Pancreas (tissue), 10 donors: ENCODE results near the gene LATS2. TPM values are rescaled to one million over a fixed set of nuclear protein-coding genes. Genes with fewer than 3 reads are reported as not detected.

Source experiments
- ATAC-seq, 4 donors: fragments of 200-7000 bp; cut with Tn5 transposase; one replicate each; pipeline versions ENCODE4 v1.8.0 to v1.9.1; 2020; ENCODE audit warnings: mild to moderate bottlenecking in 4 of 4, moderate library complexity in 4 of 4
- DNase-seq, 6 donors: peaks; one replicate each; pipeline ENCODE4 v3.0.0-alpha.2; 2020
- FAIRE-seq: peaks from 2 replicates; lab custom pipeline; 2012; peaks lifted over from hg19 to GRCh38; lab: Jason Lieb, UNC
- H3K27ac ChIP-seq, 4 donors: fragments of 200-600 bp; sonication (generic); 1 replicate in 3 of 4; 2 replicates in 1 of 4; pipeline versions ENCODE4 v1.5.0 to v1.8.0; 2020
- H3K27me3 ChIP-seq, 4 donors: fragments of 200-600 bp; one replicate each; pipeline ENCODE4 v1.8.0; 2021
- H3K36me3 ChIP-seq, 3 donors: fragments of 200-600 bp; sonication (generic) in 1 of 3; one replicate each; pipeline versions ENCODE4 v1.5.0 to v1.8.0; 2020 to 2021
- H3K4me1 ChIP-seq, 3 donors: fragments of 200-600 bp; one replicate each; pipeline ENCODE4 v1.8.0; 2021
- H3K4me3 ChIP-seq, 4 donors: fragments of 200-600 bp; sonication (generic) in 2 of 4; one replicate each; pipeline versions ENCODE4 v1.5.0 to v1.8.0; 2020 to 2021
- H3K9me3 ChIP-seq, 4 donors: fragments of 200-600 bp; one replicate each; pipeline ENCODE4 v1.8.0; 2021
- WGBS, 2 donors: extraction: QIAGEN DNeasy Blood & Tissue Kit; methylation state at CpG; one replicate each; pipeline ENCODE4 v1.1.7; 2013; 5-methylcytosine and 5-hydroxymethylcytosine counted together
- intact Hi-C, 3 donors: fragments of 100-400 bp; cut with DNase I; formaldehyde crosslinking; loops; one replicate each; pipeline versions ENCODE4 v1.11.1 to v1.14.2; 2022
- polyA plus RNA-seq, 2 donors: library from polyadenylated mRNA; stranded (reverse); fragments of 200-250 nt; gene quantifications; one replicate each; pipeline ENCODE4 v1.2.3, GENCODE V29; 2013
- total RNA-seq, 6 donors: library from RNA; stranded (reverse); fragmentation: NEBNext Ultra II Directional in 4 of 6; extraction: Animal tissue kit (Norgen Biotek cat#: 25700) in 4 of 6; gene quantifications; one replicate each; pipeline versions ENCODE4 v1.2.1 to v1.2.4, GENCODE V29; 2021 to 2023
- TF ChIP-seq, protein P1 (sequence below), 4 donors: fragments of 200-600 bp; sonication (generic) in 3 of 4; IDR thresholded peaks; one replicate each; pipeline versions ENCODE4 v1.5.0 to v1.8.0; 2021; ENCODE audit warnings: antibody characterized with exemption in 4 of 4
- donor health status: healthy with polysubstance abuse.
- donor health status: DM: no; HTN: no; CAD: no; lungs with moderate emphysema.
- donor health status: DM: no; HTN: no; CAD: no.
- donor health status: control.
- donor health status: control.
- donor health status: Bipolar disorder and iron deficiency.
- donor health status: DM: yes; HTN: yes; CAD: no.
- donor health status: DM: no; HTN: no; CAD: no.
- donor health status: DM: no; HTN: no; CAD: no.
- donor health status: DM: yes; HTN: yes; CAD: no.

LATS2 gene
- total and polyA plus RNA-seq, 8 donors = 3.8 to 12.5 (median 7.1) TPM

GRCh38 chr13:21012841-21013681 is 48.3 kb downstream of the LATS2 start:
- no peak for FAIRE-seq
- TF ChIP-seq, protein P1, sequence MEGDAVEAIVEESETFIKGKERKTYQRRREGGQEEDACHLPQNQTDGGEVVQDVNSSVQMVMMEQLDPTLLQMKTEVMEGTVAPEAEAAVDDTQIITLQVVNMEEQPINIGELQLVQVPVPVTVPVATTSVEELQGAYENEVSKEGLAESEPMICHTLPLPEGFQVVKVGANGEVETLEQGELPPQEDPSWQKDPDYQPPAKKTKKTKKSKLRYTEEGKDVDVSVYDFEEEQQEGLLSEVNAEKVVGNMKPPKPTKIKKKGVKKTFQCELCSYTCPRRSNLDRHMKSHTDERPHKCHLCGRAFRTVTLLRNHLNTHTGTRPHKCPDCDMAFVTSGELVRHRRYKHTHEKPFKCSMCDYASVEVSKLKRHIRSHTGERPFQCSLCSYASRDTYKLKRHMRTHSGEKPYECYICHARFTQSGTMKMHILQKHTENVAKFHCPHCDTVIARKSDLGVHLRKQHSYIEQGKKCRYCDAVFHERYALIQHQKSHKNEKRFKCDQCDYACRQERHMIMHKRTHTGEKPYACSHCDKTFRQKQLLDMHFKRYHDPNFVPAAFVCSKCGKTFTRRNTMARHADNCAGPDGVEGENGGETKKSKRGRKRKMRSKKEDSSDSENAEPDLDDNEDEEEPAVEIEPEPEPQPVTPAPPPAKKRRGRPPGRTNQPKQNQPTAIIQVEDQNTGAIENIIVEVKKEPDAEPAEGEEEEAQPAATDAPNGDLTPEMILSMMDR (IDR thresholded peaks at IDR 0.05) = no peak
- Histone ChIP-seq H3K9me3 (no peaks in the 10 kb centered on the region), H3K27me3 (no peaks in the 10 kb centered on the region), H3K4me3 (no peak overlapping the region), H3K4me1 (peaks cover 11 to 28% (median 26%) of the 10 kb centered on the region in 3 donors), H3K36me3 (no peaks in the 10 kb centered on the region), H3K27ac (no peak overlapping the region)
- peak in 4 of 6 donors; percentile 29 to 43 (median 36) for DNase-seq
- 18 to 21% methylated on average over 5 of the region's 5 CpGs for WGBS, 2 donors
- intact Hi-C loops = no loop called here
- peak; percentile 45 to 65 (median 54) for ATAC-seq

DNA sequence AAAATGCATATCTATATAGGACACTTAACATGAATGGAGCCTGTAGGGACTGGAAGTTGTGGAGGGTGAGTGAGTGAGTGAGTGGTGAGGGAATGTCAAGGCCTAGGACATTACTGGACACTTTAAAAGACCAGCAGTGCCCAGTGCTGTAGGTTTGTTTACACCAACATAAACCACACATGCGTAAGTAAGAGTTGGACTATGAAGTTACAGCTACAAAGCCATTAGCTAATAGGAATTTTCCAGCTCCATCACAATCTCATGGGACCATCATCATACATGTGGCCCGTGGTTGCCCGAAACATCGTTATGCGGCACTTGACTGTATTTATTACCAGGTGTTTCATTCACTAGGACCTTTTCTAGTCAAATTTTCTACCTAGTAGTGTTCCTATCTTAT is 49.2 kb downstream of the LATS2 start:
- TF ChIP-seq, protein P1 (IDR thresholded peaks at IDR 0.05) = no peak
- no peaks in the 10 kb centered on the region for H3K36me3 ChIP-seq
- ATAC-seq (no peak), DNase-seq (no peak), FAIRE-seq (no peak)
- no peak overlapping the region for H3K4me3 ChIP-seq
- intact Hi-C loops = no loop called here
- H3K4me1 ChIP-seq = peaks cover 11 to 26% (median 25%) of the 10 kb centered on the region in 3 donors
- H3K27me3 ChIP-seq = no peaks in the 10 kb centered on the region
- 75% methylated on average over 5 of the region's 5 CpGs for WGBS, 2 donors
- no peak overlapping the region for H3K27ac ChIP-seq
- no peaks in the 10 kb centered on the region for H3K9me3 ChIP-seq

GRCh38 chr13:21011378-21011777 is 50.0 kb downstream of the LATS2 start:
- no peaks in the 10 kb centered on the region for H3K9me3 ChIP-seq
- FAIRE-seq (no peak), DNase-seq (no peak), ATAC-seq (no peak)
- H3K27me3 ChIP-seq = no peaks in the 10 kb centered on the region
- H3K4me3 ChIP-seq = no peak overlapping the region
- H3K27ac ChIP-seq = no peak overlapping the region
- no peaks in the 10 kb centered on the region for H3K36me3 ChIP-seq
- intact Hi-C loops = no loop called here
- peaks cover 11 to 23% (median 21%) of the 10 kb centered on the region in 3 donors for H3K4me1 ChIP-seq
- TF ChIP-seq, protein P1 (IDR thresholded peaks at IDR 0.05) = no peak

GRCh38 chr13:21010621-21011020 is 50.8 kb downstream of the LATS2 start:
- H3K4me1 ChIP-seq = peaks cover 11 to 23% (median 21%) of the 10 kb centered on the region in 3 donors
- DNase-seq (no peak), FAIRE-seq (no peak), ATAC-seq (no peak)
- no peak overlapping the region for H3K4me3 ChIP-seq
- no peak overlapping the region for H3K27ac ChIP-seq
- intact Hi-C loops = no loop called here
- TF ChIP-seq, protein P1 (IDR thresholded peaks at IDR 0.05) = no peak
- no peaks in the 10 kb centered on the region for H3K27me3 ChIP-seq
- H3K9me3 ChIP-seq = no peaks in the 10 kb centered on the region
- WGBS, 2 donors = 77 to 95% methylated on average over 1 of the region's 1 CpG
- H3K36me3 ChIP-seq = no peaks in the 10 kb centered on the region

GRCh38 chr13:21009036-21009435 is 52.4 kb downstream of the LATS2 start:
- H3K36me3 ChIP-seq = no peaks in the 10 kb centered on the region
- no peak overlapping the region for H3K4me3 ChIP-seq
- 76 to 83% methylated on average over 7 of the region's 7 CpGs for WGBS, 2 donors
- TF ChIP-seq, protein P1 (IDR thresholded peaks at IDR 0.05) = no peak
- no peaks in the 10 kb centered on the region for H3K9me3 ChIP-seq
- FAIRE-seq (no peak), DNase-seq (no peak), ATAC-seq (no peak)
- no peaks in the 10 kb centered on the region for H3K27me3 ChIP-seq
- intact Hi-C loops = no loop called here
- peaks cover 7 to 13% (median 12%) of the 10 kb centered on the region in 3 donors for H3K4me1 ChIP-seq
- H3K27ac ChIP-seq = no peak overlapping the region
